Loucy (cell line): ENCODE measurements around the gene CTSC.

Experiments
- H2AFZ ChIP-seq: fragments of 200-600 bp; sonication (generic); 2 replicates; pipeline ENCODE4 v1.6.0; 2016; ENCODE audit warnings: antibody characterized with exemption, mild to moderate bottlenecking, low read length, moderate library complexity
- H3F3A ChIP-seq: fragments of 200-600 bp; 2 replicates; pipeline ENCODE4 v1.6.0; 2016; ENCODE audit warnings: antibody characterized with exemption, low read depth, mild to moderate bottlenecking
- H3K27me3 ChIP-seq: fragments of 200-600 bp; sonication (generic); 2 replicates; pipeline ENCODE4 v1.6.1; 2014; ENCODE audit warnings: low read length, mild to moderate bottlenecking; ENCODE audit not compliant: insufficient read depth, poor library complexity, severe bottlenecking
- H3K36me3 ChIP-seq: fragments of 200-600 bp; sonication (generic); 2 replicates; pipeline ENCODE4 v1.6.1; 2016; ENCODE audit warnings: low read length; ENCODE audit not compliant: insufficient read depth
- H3K4me1 ChIP-seq: fragments of 200-600 bp; sonication (generic); 2 replicates; pipeline ENCODE4 v1.5.1; 2014; ENCODE audit warnings: low read length, mild to moderate bottlenecking; ENCODE audit not compliant: insufficient read depth, poor library complexity, severe bottlenecking
- H3K4me2 ChIP-seq: fragments of 200-600 bp; sonication (generic); 2 replicates; pipeline ENCODE4 v1.6.0; 2014; ENCODE audit warnings: antibody characterized with exemption, low read length, low read depth, mild to moderate bottlenecking; ENCODE audit not compliant: poor library complexity, severe bottlenecking
- H3K4me3 ChIP-seq: fragments of 200-600 bp; sonication (generic); 2 replicates; pipeline ENCODE4 v1.5.1; 2014; ENCODE audit warnings: low read length, mild to moderate bottlenecking, mixed read lengths; ENCODE audit not compliant: poor library complexity, severe bottlenecking
- H3K79me2 ChIP-seq: fragments of 200-600 bp; sonication (generic); 2 replicates; pipeline ENCODE4 v1.6.1; 2014; ENCODE audit warnings: low read length; ENCODE audit not compliant: insufficient read depth
- H3K9ac ChIP-seq: fragments of 200-600 bp; sonication (generic); 2 replicates; pipeline ENCODE4 v1.6.0; 2014; ENCODE audit warnings: mild to moderate bottlenecking, low read depth, low read length, moderate library complexity; ENCODE audit not compliant: poor library complexity, severe bottlenecking
- H3K9me2 ChIP-seq: fragments of 200-600 bp; sonication (generic); replicated peaks from 2 replicates; pipeline ENCODE4 v1.6.1; 2016; ENCODE audit warnings: low read depth, low read length, mixed read lengths
- H3K9me3 ChIP-seq: fragments of 200-600 bp; sonication (generic); 2 replicates; pipeline ENCODE4 v1.6.1; 2014; ENCODE audit warnings: mild to moderate bottlenecking, antibody characterized with exemption, low read length, low read depth; ENCODE audit not compliant: insufficient read depth
- H4K20me1 ChIP-seq: fragments of 200-600 bp; sonication (generic); 2 replicates; pipeline ENCODE4 v1.6.0; 2014; ENCODE audit warnings: antibody characterized with exemption, low read length, mild to moderate bottlenecking; ENCODE audit not compliant: insufficient read depth, poor library complexity, severe bottlenecking
- CTCF ChIP-seq: fragments of 200-600 bp; sonication (generic); conservative IDR thresholded peaks from 2 replicates; pipeline ENCODE4 v1.5.1; 2014; ENCODE audit warnings: mild to moderate bottlenecking, antibody characterized with exemption, low read length
- EZH2phosphoT487 ChIP-seq: fragments of 200-600 bp; IDR thresholded peaks from 2 replicates; pipeline ENCODE4 v1.6.1; 2018; ENCODE audit warnings: antibody characterized with exemption, mild to moderate bottlenecking, moderate library complexity, borderline replicate concordance

Gene CTSC

GRCh38 chr11:88320149-88320559, 17.4 kb downstream of the CTSC start:
- peaks cover 90% of the 10 kb centered on the region for H3K79me2 ChIP-seq
- no peak overlapping the region for H3K9ac ChIP-seq
- no peaks in the 10 kb centered on the region for H3K9me2 ChIP-seq
- H3K9me3 ChIP-seq: no peaks in the 10 kb centered on the region
- peaks cover 30% of the 10 kb centered on the region for H3K4me1 ChIP-seq
- no peaks in the 10 kb centered on the region for H3K27me3 ChIP-seq
- H3K4me2 ChIP-seq: peak overlapping the region; percentile 45
- no peak overlapping the region for H2AFZ ChIP-seq
- H3K4me3 ChIP-seq: peak overlapping the region; percentile 6
- H3F3A ChIP-seq: peaks cover 9% of the 10 kb centered on the region
- peaks cover 24% of the 10 kb centered on the region; the same call in 1 of the 2 replicates for H3K36me3 ChIP-seq
- TF ChIP-seq EZH2phosphoT487 (no peak), CTCF (no peak)
- peaks cover 70% of the 10 kb centered on the region for H4K20me1 ChIP-seq

- Histone ChIP-seq H3K9ac (no peak overlapping the region), H3K27me3 (no peaks in the 10 kb centered on the region), H4K20me1 (peaks cover 53% of the 10 kb centered on the region), H3F3A (no peaks in the 10 kb centered on the region), H3K4me1 (peaks cover 24% of the 10 kb centered on the region), H3K4me2 (no peak overlapping the region), H3K36me3 (peaks cover 23% of the 10 kb centered on the region; the same call in 1 of the 2 replicates), H2AFZ (no peak overlapping the region), H3K79me2 (peaks cover 83% of the 10 kb centered on the region), H3K9me2 (no peaks in the 10 kb centered on the region), H3K9me3 (no peaks in the 10 kb centered on the region), H3K4me3 (no peak overlapping the region)
- TF ChIP-seq EZH2phosphoT487 (no peak), CTCF (no peak)
These were observed 19.5 kb downstream of the CTSC start for GRCh38 chr11:88318017-88318416.

GRCh38 chr11:88317536-88317935, 20.0 kb downstream of the CTSC start:
- Histone ChIP-seq H4K20me1 (peaks cover 48% of the 10 kb centered on the region), H3K4me3 (no peak overlapping the region), H3K9me2 (no peaks in the 10 kb centered on the region), H3K27me3 (no peaks in the 10 kb centered on the region), H3K4me2 (no peak overlapping the region), H3K4me1 (peaks cover 24% of the 10 kb centered on the region), H3K9ac (no peak overlapping the region), H3K36me3 (peaks cover 26% of the 10 kb centered on the region; the same call in 1 of the 2 replicates), H3K9me3 (no peaks in the 10 kb centered on the region), H2AFZ (no peak overlapping the region), H3F3A (no peaks in the 10 kb centered on the region), H3K79me2 (peaks cover 79% of the 10 kb centered on the region)
- no peak for TF ChIP-seq CTCF
- TF ChIP-seq EZH2phosphoT487: no peak
